ENCODE measurements around the gene ARHGAP9.

Gene ARHGAP9

DNA sequence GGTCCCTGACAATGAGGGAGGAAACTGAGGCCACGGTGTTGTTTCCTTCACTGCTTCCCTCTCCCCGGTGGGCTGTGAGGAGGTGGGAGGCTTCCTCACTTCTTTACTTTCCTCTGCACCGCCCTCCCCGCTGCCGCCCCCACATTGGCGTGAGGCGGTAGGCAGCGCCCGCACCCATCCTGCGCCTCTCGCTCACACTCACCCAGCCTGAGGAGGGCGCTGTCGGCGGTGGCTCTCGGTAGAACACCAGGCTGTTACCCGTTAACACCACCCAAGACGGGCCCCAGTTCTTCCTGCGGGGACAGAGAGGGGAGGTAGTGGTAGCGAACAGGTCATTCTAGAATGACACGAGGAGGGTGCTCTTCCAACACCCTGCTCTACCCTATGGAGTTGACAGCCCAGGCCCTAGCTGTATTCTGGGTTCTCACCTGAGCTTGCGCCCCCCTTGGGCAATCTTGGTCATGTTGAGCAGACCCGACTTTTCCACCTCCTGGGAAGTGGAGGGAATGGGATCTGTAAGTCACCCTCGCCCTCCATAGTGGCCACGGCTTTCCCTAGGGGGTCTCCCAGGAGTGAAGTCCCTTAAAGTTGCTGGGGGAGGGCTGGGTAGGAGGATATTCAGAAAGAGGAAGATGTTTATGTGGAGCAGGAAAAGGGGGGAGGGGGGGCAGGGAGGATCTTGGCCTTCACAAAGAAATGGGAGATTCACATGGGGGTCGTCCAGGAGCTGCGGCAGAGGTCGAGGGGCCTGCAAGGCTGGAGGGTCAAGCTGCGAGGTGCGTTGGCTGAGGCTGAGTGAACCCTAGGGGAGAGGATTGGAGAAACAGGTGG, 3.3 kb downstream of the ARHGAP9 start:
- TF ChIP-seq ZNF274 (IDR thresholded peaks at IDR 0.05; ENCODE audit: low read depth, low read length): no peak
- H3K4me3 ChIP-seq (ENCODE audit: low read length): peak overlapping the region; percentile 61; the same call in 1 of the 2 replicates

DNA sequence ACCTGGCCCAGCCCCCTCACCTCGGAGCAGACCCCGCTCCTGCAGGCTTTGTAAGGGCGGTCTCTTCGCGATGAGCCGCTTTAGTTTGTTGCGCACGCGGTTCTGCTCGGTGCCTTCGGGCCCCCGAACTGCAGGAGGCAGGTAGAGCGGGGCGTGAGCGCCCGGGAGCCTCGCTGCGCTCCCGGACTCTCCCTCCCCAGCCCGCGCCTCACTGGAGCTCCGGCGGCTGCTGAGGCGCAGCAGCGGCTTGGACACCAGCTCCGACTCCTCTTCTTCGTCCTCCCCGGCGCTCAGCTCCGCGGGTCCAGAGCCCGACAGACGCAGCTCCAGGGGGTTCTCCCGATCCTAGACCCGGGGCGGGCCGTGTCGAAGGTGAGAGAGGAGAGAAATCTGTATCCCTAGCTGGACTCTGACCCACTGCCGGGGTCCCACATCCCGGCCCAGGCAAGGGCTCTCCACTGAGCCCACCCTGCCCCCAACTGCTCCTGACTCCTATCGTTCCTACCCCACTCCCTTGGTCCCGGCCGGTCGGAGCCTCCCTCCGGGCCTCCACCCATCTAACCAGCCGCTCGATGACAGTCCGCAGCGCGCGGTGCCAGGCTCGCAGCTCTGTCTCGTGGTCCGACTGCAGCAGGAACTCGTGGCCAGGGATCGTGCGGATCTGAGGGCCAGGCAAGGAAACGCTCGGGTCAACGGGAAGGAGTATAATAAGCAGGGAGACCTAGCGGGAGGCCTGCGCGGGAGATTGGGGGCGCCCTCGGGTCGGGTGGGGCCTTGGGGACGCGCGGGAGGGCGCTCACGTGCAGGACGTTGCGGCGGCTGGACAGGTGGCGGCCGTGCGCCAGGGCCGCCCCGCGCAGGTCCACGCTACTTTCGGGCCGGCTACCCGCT, 4.2 kb downstream of the ARHGAP9 start:
- H3K4me3 ChIP-seq (ENCODE audit: low read length): peak overlapping the region; percentile 61; the same call in 1 of the 2 replicates
- TF ChIP-seq ZNF274 (IDR thresholded peaks at IDR 0.05; ENCODE audit: low read depth, low read length): no peak

- H3K4me3 ChIP-seq (ENCODE audit: low read length): no peak overlapping the region
- no peak for TF ChIP-seq ZNF274 (IDR thresholded peaks at IDR 0.05; ENCODE audit: low read depth, low read length)
Observed at GRCh38 chr12:57474862-57475261, 4.8 kb downstream of the ARHGAP9 start.

DNA sequence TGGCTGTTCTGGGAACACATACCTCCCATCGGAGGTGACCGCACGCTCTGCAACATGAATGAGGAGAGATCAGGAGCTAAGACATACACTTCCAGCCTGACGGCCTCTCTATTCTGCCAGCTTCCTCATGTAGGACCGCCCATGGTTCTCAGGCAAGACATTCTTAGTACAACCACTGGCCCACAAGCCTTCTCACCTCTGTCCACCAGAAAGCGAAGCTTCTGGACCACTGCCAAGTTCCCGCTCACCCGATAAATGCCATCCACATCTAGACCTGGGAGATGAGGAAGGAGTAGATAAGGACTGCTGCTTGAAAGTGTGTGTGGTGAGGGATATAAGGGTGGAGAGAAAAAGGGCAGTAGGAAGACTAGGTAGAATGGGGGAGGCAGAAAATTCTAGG, 5.2 kb downstream of the ARHGAP9 start:
- no peak for TF ChIP-seq ZNF274 (IDR thresholded peaks at IDR 0.05; ENCODE audit: low read depth, low read length)
- H3K4me3 ChIP-seq (ENCODE audit: low read length): no peak overlapping the region

DNA sequence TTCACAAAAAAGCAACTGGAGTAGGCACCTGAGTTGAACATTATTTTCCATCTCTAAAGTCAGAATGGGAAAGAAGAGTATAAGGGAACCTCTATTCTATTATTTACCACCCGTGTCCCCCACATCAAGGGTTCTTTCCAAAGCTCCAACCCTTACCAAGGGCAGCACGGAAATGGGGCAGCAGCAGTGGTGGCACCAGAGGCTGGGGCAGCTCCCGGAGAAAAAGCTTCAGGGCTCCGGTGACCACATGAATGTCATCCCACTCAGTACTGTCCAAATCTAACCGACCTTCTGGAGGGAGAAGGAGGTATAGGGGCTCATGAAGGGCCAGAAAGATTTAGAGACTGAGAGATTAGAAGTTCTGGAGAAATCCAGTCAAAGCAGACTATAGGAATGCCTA, 5.8 kb downstream of the ARHGAP9 start:
- H3K4me3 ChIP-seq (ENCODE audit: low read length): no peak overlapping the region
- TF ChIP-seq ZNF274 (IDR thresholded peaks at IDR 0.05; ENCODE audit: low read depth, low read length): no peak

GRCh38 chr12:57473392-57473791, 6.3 kb downstream of the ARHGAP9 start:
- H3K4me3 ChIP-seq (ENCODE audit: low read length): no peak overlapping the region
- no peak for TF ChIP-seq ZNF274 (IDR thresholded peaks at IDR 0.05; ENCODE audit: low read depth, low read length)

GRCh38 chr12:57472391-57472790, 7.3 kb downstream of the ARHGAP9 start:
- no peak for TF ChIP-seq ZNF274 (IDR thresholded peaks at IDR 0.05; ENCODE audit: low read depth, low read length)

GRCh38 chr12:57471661-57472060, 8.0 kb downstream of the ARHGAP9 start:
- no peak for TF ChIP-seq ZNF274 (IDR thresholded peaks at IDR 0.05; ENCODE audit: low read depth, low read length)

More at GRCh38 chr12:57472391-57472790, 7.3 kb downstream of the ARHGAP9 start:
- no peak overlapping the region for H3K4me3 ChIP-seq (ENCODE audit: low read length)

GRCh38 chr12:57470970-57471656, 8.6 kb downstream of the ARHGAP9 start:
- no peak for TF ChIP-seq ZNF274 (IDR thresholded peaks at IDR 0.05; ENCODE audit: low read depth, low read length)
- H3K4me3 ChIP-seq (ENCODE audit: low read length): no peak overlapping the region

More at GRCh38 chr12:57471661-57472060, 8.0 kb downstream of the ARHGAP9 start:
- H3K4me3 ChIP-seq (ENCODE audit: low read length): no peak overlapping the region

DNA sequence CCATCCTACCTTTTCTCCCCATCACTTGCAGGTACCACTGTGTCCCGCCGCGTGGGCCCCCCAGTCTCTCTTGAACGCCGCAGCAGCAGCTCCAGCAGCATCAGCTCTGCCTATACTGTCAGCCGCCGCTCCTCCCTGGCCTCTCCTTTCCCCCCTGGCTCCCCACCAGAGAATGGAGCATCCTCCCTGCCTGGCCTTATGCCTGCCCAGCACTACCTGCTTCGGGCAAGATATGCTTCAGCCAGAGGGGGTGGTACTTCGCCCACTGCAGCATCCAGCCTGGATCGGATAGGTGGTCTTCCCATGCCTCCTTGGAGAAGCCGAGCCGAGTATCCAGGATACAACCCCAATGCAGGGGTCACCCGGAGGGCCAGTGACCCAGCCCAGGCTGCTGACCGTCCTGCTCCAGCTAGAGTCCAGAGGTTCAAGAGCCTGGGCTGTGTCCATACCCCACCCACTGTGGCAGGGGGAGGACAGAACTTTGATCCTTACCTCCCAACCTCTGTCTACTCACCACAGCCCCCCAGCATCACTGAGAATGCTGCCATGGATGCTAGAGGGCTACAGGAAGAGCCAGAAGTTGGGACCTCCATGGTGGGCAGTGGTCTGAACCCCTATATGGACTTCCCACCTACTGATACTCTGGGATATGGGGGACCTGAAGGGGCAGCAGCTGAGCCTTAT, 9.2 kb downstream of the ARHGAP9 start:
- H3K4me3 ChIP-seq (ENCODE audit: low read length): no peak overlapping the region
- TF ChIP-seq ZNF274 (IDR thresholded peaks at IDR 0.05; ENCODE audit: low read depth, low read length): no peak

DNA sequence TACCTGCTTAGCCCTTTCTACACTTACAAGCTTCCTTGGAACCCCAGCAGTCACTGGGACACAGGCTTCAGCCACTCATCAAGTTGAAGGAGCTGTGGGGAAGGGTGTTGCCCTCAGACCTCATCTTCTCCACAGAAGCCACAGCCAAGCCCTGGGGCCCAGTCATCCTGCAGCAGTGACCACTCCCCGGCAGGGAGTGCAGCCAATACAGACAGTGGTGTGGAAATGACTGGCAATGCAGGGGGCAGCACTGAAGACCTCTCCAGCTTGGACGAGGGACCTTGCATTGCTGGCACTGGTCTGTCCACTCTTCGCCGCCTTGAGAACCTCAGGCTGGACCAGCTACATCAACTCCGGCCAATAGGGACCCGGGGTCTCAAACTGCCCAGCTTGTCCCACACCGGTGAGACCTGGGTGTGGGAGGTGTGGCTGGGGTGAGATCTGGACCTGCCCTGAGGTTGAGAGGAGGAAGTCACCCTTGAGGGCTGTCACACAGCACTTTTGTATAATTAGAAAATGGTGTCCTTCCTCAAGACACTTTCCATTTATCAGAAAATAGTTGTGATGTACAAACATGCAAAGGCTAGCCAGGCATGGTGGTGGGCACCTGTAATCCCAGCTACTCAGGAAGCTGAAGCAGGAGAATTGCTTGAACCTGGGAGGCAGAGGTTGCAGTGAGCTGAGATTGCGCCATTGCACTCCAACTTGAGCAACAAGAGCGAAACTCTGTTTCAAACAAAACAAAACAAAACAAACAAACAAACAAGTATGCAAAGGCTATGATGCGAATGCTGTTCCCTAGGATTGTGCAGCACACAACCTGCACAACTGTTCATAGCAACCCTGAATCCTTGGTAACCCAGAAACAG, 10.1 kb downstream of the ARHGAP9 start:
- H3K4me3 ChIP-seq (ENCODE audit: low read length): no peak overlapping the region
- no peak for TF ChIP-seq ZNF274 (IDR thresholded peaks at IDR 0.05; ENCODE audit: low read depth, low read length)

DNA sequence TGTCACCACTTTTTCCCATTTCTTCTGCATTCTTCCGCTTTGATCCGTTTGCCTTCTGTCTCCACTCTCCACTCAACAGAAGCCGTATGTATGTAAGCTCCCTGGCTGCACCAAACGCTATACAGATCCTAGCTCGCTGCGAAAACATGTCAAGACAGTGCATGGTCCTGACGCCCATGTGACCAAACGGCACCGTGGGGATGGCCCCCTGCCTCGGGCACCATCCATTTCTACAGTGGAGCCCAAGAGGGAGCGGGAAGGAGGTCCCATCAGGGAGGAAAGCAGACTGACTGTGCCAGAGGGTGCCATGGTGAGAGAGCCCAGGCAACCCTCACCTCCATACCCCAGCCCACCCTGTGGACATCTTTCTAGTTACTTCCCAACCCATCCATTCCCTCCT, 11.8 kb downstream of the ARHGAP9 start:
- TF ChIP-seq ZNF274 (IDR thresholded peaks at IDR 0.05; ENCODE audit: low read depth, low read length): no peak
- no peak overlapping the region for H3K4me3 ChIP-seq (ENCODE audit: low read length)
